ENCODE data around the gene GNB1.

GNB1 gene

GRCh38 chr1:1924849-1925248 is 34.0 kb upstream of the GNB1 start:
- Histone ChIP-seq H4K5ac (ENCODE audit: low read length) (no peak overlapping the region), H2AK5ac (ENCODE audit: low read length) (no peak overlapping the region), H3K36me3 (ENCODE audit: control insufficient read depth, insufficient read depth, low read length) (no peaks in the 10 kb centered on the region), H3K4me1 (ENCODE audit: control insufficient read depth, low read depth, low read length) (peaks cover 1% of the 10 kb centered on the region), H3K27me3 (ENCODE audit: insufficient read depth, low read length, poor library complexity) (no peaks in the 10 kb centered on the region), H3K27ac (ENCODE audit: low read depth, low read length) (no peak overlapping the region), H2BK15ac (replicated peaks; ENCODE audit: low read depth) (no peak overlapping the region), H3K79me1 (ENCODE audit: low read length) (no peaks in the 10 kb centered on the region), H3K4me3 (ENCODE audit: low read length) (no peak overlapping the region), H2BK120ac (ENCODE audit: low read depth, low read length) (no peak overlapping the region), H4K8ac (ENCODE audit: low read depth, low read length) (no peak overlapping the region), H3K56ac (ENCODE audit: low read length) (no peak overlapping the region), H3K9ac (ENCODE audit: low read length) (no peak overlapping the region), H2BK5ac (ENCODE audit: low read length) (no peak overlapping the region), H3K18ac (ENCODE audit: low read length) (no peak overlapping the region), H3K23ac (ENCODE audit: low read length) (no peak overlapping the region), H3K79me2 (ENCODE audit: control insufficient read depth, insufficient read depth, low read length) (no peaks in the 10 kb centered on the region), H3K4ac (ENCODE audit: low read depth, low read length) (no peak overlapping the region), H3K4me2 (ENCODE audit: low read length) (no peak overlapping the region)
- DNase-seq, result no peak
- WGBS (ENCODE audit: extremely low coverage, insufficient coverage, low lambda C conversion rate), result no CpG with 5 or more reads among the region's 21 CpGs

GRCh38 chr1:1924386-1924785 is 33.5 kb upstream of the GNB1 start:
- no peak overlapping the region for H3K27ac ChIP-seq (ENCODE audit: low read depth, low read length)
- no peak overlapping the region for H4K5ac ChIP-seq (ENCODE audit: low read length)
- H3K23ac ChIP-seq (ENCODE audit: low read length), result no peak overlapping the region
- H3K79me2 ChIP-seq (ENCODE audit: control insufficient read depth, insufficient read depth, low read length), result no peaks in the 10 kb centered on the region
- no peak overlapping the region for H3K9ac ChIP-seq (ENCODE audit: low read length)
- no peak overlapping the region for H2BK5ac ChIP-seq (ENCODE audit: low read length)
- H3K27me3 ChIP-seq (ENCODE audit: insufficient read depth, low read length, poor library complexity), result no peaks in the 10 kb centered on the region
- WGBS (ENCODE audit: extremely low coverage, insufficient coverage, low lambda C conversion rate), result no CpG with 5 or more reads among the region's 18 CpGs
- H3K4me2 ChIP-seq (ENCODE audit: low read length), result no peak overlapping the region
- no peak overlapping the region for H4K8ac ChIP-seq (ENCODE audit: low read depth, low read length)
- no peaks in the 10 kb centered on the region for H3K79me1 ChIP-seq (ENCODE audit: low read length)
- no peak overlapping the region for H3K56ac ChIP-seq (ENCODE audit: low read length)
- no peak overlapping the region for H3K4ac ChIP-seq (ENCODE audit: low read depth, low read length)
- no peaks in the 10 kb centered on the region for H3K36me3 ChIP-seq (ENCODE audit: control insufficient read depth, insufficient read depth, low read length)
- no peak overlapping the region for H2AK5ac ChIP-seq (ENCODE audit: low read length)
- no peak overlapping the region for H2BK120ac ChIP-seq (ENCODE audit: low read depth, low read length)
- H3K18ac ChIP-seq (ENCODE audit: low read length), result no peak overlapping the region
- peaks cover 3% of the 10 kb centered on the region for H3K4me1 ChIP-seq (ENCODE audit: control insufficient read depth, low read depth, low read length)
- DNase-seq, result no peak
- no peak overlapping the region for H3K4me3 ChIP-seq (ENCODE audit: low read length)
- H2BK15ac ChIP-seq (replicated peaks; ENCODE audit: low read depth), result no peak overlapping the region

DNA sequence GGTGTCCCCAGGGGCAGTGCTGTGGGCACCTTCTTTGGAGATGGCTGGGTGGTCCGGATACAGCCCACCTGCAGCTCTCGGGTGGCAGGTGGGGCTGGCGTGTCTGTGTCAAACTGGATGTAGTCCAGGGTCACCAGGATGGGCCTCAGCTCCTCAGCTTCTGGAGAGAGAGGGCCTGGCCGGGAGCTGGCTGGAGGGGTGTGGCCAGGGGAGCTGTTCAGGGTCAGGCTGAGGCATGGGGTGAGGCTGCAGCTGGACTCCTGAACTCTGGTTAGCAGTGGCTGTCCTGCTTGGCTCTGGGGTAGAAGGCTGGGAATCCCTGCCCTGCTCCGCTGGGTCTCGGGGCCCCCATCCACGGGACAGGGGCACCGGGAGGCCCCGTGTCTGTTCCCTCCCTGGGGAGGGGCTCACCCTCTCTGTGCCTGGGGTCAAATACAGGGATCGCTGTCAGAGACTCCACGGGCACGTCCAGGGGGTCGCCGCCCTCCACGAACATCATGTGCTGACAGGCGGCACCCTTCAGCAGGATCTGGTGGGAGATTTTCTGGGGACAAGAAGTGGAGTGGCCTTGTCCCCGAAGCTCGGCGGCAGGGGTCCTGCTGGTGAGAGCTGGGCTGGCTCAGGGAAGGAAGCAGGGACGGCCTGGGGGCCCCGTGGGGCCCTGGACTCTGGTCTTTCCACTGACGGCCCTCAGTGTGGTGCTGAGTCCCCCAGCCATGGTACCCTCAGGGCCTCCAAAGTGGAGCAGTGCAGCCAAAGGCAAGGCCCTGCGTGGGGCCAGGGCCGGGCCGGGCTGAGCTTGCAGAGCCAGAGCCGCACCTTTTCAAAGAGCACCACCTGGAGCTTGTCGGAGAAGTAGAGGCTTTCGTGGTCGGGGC is 32.3 kb upstream of the GNB1 start:
- no peak overlapping the region for H2BK120ac ChIP-seq (ENCODE audit: low read depth, low read length)
- H3K79me2 ChIP-seq (ENCODE audit: control insufficient read depth, insufficient read depth, low read length), result no peaks in the 10 kb centered on the region
- H3K4ac ChIP-seq (ENCODE audit: low read depth, low read length), result no peak overlapping the region
- no peak overlapping the region for H3K23ac ChIP-seq (ENCODE audit: low read length)
- no peak overlapping the region for H3K4me3 ChIP-seq (ENCODE audit: low read length)
- no peak overlapping the region for H4K8ac ChIP-seq (ENCODE audit: low read depth, low read length)
- H3K18ac ChIP-seq (ENCODE audit: low read length), result no peak overlapping the region
- no peak overlapping the region for H2BK15ac ChIP-seq (replicated peaks; ENCODE audit: low read depth)
- no peak overlapping the region for H3K27ac ChIP-seq (ENCODE audit: low read depth, low read length)
- no peak overlapping the region for H2AK5ac ChIP-seq (ENCODE audit: low read length)
- H3K4me1 ChIP-seq (ENCODE audit: control insufficient read depth, low read depth, low read length), result peaks cover 7% of the 10 kb centered on the region
- H3K36me3 ChIP-seq (ENCODE audit: control insufficient read depth, insufficient read depth, low read length), result no peaks in the 10 kb centered on the region
- H3K9ac ChIP-seq (ENCODE audit: low read length), result no peak overlapping the region
- no peak for DNase-seq
- no peak overlapping the region for H2BK5ac ChIP-seq (ENCODE audit: low read length)
- H4K5ac ChIP-seq (ENCODE audit: low read length), result no peak overlapping the region
- H3K4me2 ChIP-seq (ENCODE audit: low read length), result no peak overlapping the region
- H3K79me1 ChIP-seq (ENCODE audit: low read length), result no peaks in the 10 kb centered on the region
- H3K27me3 ChIP-seq (ENCODE audit: insufficient read depth, low read length, poor library complexity), result no peaks in the 10 kb centered on the region
- H3K56ac ChIP-seq (ENCODE audit: low read length), result no peak overlapping the region
- WGBS (ENCODE audit: extremely low coverage, insufficient coverage, low lambda C conversion rate), result no CpG with 5 or more reads among the region's 29 CpGs

DNA sequence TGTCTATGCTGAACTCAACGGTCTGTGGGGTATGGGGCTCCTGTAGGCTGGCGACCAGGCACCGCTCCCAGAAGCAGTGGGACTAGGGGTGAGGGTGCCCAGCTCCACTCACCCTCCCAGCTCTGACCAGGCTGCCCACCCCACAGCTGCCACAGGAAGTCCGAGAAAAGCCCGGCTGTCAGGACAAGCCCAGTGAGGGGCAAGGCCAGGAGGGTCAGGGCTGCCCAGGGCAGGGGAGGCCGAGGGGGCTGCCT is 31.7 kb upstream of the GNB1 start:
- no peak overlapping the region for H3K27ac ChIP-seq (ENCODE audit: low read depth, low read length)
- no peak overlapping the region for H4K5ac ChIP-seq (ENCODE audit: low read length)
- no peak overlapping the region for H2BK120ac ChIP-seq (ENCODE audit: low read depth, low read length)
- DNase-seq, result no peak
- H3K4me2 ChIP-seq (ENCODE audit: low read length), result no peak overlapping the region
- no peaks in the 10 kb centered on the region for H3K36me3 ChIP-seq (ENCODE audit: control insufficient read depth, insufficient read depth, low read length)
- H2AK5ac ChIP-seq (ENCODE audit: low read length), result no peak overlapping the region
- H2BK15ac ChIP-seq (replicated peaks; ENCODE audit: low read depth), result no peak overlapping the region
- no peaks in the 10 kb centered on the region for H3K79me1 ChIP-seq (ENCODE audit: low read length)
- no peak overlapping the region for H3K23ac ChIP-seq (ENCODE audit: low read length)
- H3K18ac ChIP-seq (ENCODE audit: low read length), result no peak overlapping the region
- no peak overlapping the region for H2BK5ac ChIP-seq (ENCODE audit: low read length)
- H3K79me2 ChIP-seq (ENCODE audit: control insufficient read depth, insufficient read depth, low read length), result no peaks in the 10 kb centered on the region
- H3K9ac ChIP-seq (ENCODE audit: low read length), result no peak overlapping the region
- no peak overlapping the region for H3K4me3 ChIP-seq (ENCODE audit: low read length)
- H3K4me1 ChIP-seq (ENCODE audit: control insufficient read depth, low read depth, low read length), result peaks cover 7% of the 10 kb centered on the region
- H4K8ac ChIP-seq (ENCODE audit: low read depth, low read length), result no peak overlapping the region
- no CpG with 5 or more reads among the region's 6 CpGs for WGBS (ENCODE audit: extremely low coverage, insufficient coverage, low lambda C conversion rate)
- no peaks in the 10 kb centered on the region for H3K27me3 ChIP-seq (ENCODE audit: insufficient read depth, low read length, poor library complexity)
- H3K4ac ChIP-seq (ENCODE audit: low read depth, low read length), result no peak overlapping the region
- no peak overlapping the region for H3K56ac ChIP-seq (ENCODE audit: low read length)

DNA sequence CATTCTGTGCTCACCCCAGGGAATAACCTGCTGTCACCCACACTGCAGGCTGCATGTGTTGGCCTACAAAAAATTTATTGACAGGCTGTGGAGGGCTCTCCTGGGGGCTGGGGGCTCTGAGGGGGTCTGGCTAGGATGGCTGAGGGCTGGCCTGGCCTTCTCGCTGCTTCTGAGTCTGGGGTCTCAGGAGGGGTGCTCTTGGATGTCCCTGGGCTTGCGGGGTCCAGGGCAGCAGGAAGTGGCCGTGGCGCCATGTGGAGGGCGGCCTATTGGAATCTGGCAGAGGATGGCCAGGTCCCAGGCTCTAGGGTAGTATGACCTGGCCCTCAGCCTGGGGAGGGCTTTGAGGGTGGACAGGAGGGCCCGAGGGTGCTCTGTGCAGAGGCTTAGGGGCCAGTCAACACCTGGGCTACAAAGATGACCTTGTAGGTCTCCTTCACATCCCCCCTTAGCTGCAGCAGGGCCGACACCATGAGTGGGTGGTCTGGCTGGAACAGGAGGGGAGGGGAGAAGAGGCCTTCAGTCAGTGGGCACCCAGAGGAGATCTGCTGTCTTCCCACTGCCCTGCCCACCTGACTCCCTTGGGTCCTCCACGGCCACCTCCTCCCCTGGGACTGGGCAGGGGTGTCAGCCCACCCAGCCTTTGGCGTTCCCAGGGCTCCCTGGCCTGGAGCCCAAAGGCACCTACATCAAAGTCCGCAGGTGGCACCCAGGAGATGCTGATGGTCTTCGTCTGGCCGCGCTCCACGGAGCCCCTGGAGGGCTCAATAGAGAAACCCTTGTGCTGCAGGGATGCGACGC is 31.2 kb upstream of the GNB1 start:
- Histone ChIP-seq H3K79me1 (ENCODE audit: low read length) (no peaks in the 10 kb centered on the region), H3K4me1 (ENCODE audit: control insufficient read depth, low read depth, low read length) (peaks cover 7% of the 10 kb centered on the region), H2BK15ac (replicated peaks; ENCODE audit: low read depth) (no peak overlapping the region), H3K4ac (ENCODE audit: low read depth, low read length) (no peak overlapping the region), H3K23ac (ENCODE audit: low read length) (no peak overlapping the region), H2AK5ac (ENCODE audit: low read length) (no peak overlapping the region), H2BK120ac (ENCODE audit: low read depth, low read length) (no peak overlapping the region), H3K18ac (ENCODE audit: low read length) (no peak overlapping the region), H3K56ac (ENCODE audit: low read length) (no peak overlapping the region), H3K27ac (ENCODE audit: low read depth, low read length) (no peak overlapping the region), H3K36me3 (ENCODE audit: control insufficient read depth, insufficient read depth, low read length) (no peaks in the 10 kb centered on the region), H3K9ac (ENCODE audit: low read length) (no peak overlapping the region), H3K4me3 (ENCODE audit: low read length) (no peak overlapping the region), H3K79me2 (ENCODE audit: control insufficient read depth, insufficient read depth, low read length) (no peaks in the 10 kb centered on the region), H4K5ac (ENCODE audit: low read length) (no peak overlapping the region), H4K8ac (ENCODE audit: low read depth, low read length) (no peak overlapping the region), H2BK5ac (ENCODE audit: low read length) (no peak overlapping the region), H3K27me3 (ENCODE audit: insufficient read depth, low read length, poor library complexity) (no peaks in the 10 kb centered on the region), H3K4me2 (ENCODE audit: low read length) (no peak overlapping the region)
- DNase-seq, result no peak
- WGBS (ENCODE audit: extremely low coverage, insufficient coverage, low lambda C conversion rate), result no CpG with 5 or more reads among the region's 16 CpGs
